ENCODE results near the gene HLA-G.

HLA-G gene

GRCh38 chr6:29829766-29830165 is 2.1 kb downstream of the HLA-G start:
- Histone ChIP-seq H3F3A (ENCODE audit: insufficient read depth, low read length) (no peaks in the 10 kb centered on the region), H3K4me3 (ENCODE audit: low read depth, low read length, poor library complexity, severe bottlenecking) (no peak overlapping the region), H3K9me3 (ENCODE audit: low read length) (no peaks in the 10 kb centered on the region), H3K4me1 (ENCODE audit: insufficient read depth, low read length, severe bottlenecking) (no peaks in the 10 kb centered on the region), H3K9me2 (ENCODE audit: low read depth, low read length) (no peaks in the 10 kb centered on the region), H2AFZ (ENCODE audit: low read length) (no peak overlapping the region), H3K79me2 (ENCODE audit: insufficient read depth, low read length) (no peaks in the 10 kb centered on the region), H3K36me3 (ENCODE audit: insufficient read depth, low read length) (no peaks in the 10 kb centered on the region), H3K27me3 (ENCODE audit: insufficient read depth, low read length) (no peaks in the 10 kb centered on the region), H4K20me1 (ENCODE audit: insufficient read depth, low read length) (no peaks in the 10 kb centered on the region), H3K9ac (ENCODE audit: low read length) (no peak overlapping the region), H3K4me2 (ENCODE audit: low read length) (no peak overlapping the region), H3K27ac (ENCODE audit: low read depth, low read length, poor library complexity, severe bottlenecking) (no peak overlapping the region)
- TF ChIP-seq EZH2 (IDR thresholded peaks at IDR 0.05; ENCODE audit: borderline replicate concordance, low read length) (no peak), CTCF (IDR thresholded peaks at IDR 0.05; ENCODE audit: low read length) (no peak)

- no peak overlapping the region for H2AFZ ChIP-seq (ENCODE audit: low read length)
- no peaks in the 10 kb centered on the region for H3F3A ChIP-seq (ENCODE audit: insufficient read depth, low read length)
- H3K4me2 ChIP-seq (ENCODE audit: low read length): no peak overlapping the region
- H3K27ac ChIP-seq (ENCODE audit: low read depth, low read length, poor library complexity, severe bottlenecking): no peak overlapping the region
- no peak overlapping the region for H3K4me3 ChIP-seq (ENCODE audit: low read depth, low read length, poor library complexity, severe bottlenecking)
- H3K36me3 ChIP-seq (ENCODE audit: insufficient read depth, low read length): no peaks in the 10 kb centered on the region
- H3K27me3 ChIP-seq (ENCODE audit: insufficient read depth, low read length): no peaks in the 10 kb centered on the region
- TF ChIP-seq EZH2 (IDR thresholded peaks at IDR 0.05; ENCODE audit: borderline replicate concordance, low read length) (no peak), CTCF (IDR thresholded peaks at IDR 0.05; ENCODE audit: low read length) (no peak)
- H3K4me1 ChIP-seq (ENCODE audit: insufficient read depth, low read length, severe bottlenecking): no peaks in the 10 kb centered on the region
- H3K9me3 ChIP-seq (ENCODE audit: low read length): no peaks in the 10 kb centered on the region
- no peak overlapping the region for H3K9ac ChIP-seq (ENCODE audit: low read length)
- H3K79me2 ChIP-seq (ENCODE audit: insufficient read depth, low read length): no peaks in the 10 kb centered on the region
- no peaks in the 10 kb centered on the region for H3K9me2 ChIP-seq (ENCODE audit: low read depth, low read length)
- H4K20me1 ChIP-seq (ENCODE audit: insufficient read depth, low read length): no peaks in the 10 kb centered on the region
Measured at GRCh38 chr6:29830409-29830808, 2.8 kb downstream of the HLA-G start.

GRCh38 chr6:29831776-29832175 is 4.2 kb downstream of the HLA-G start:
- Histone ChIP-seq H3K36me3 (ENCODE audit: insufficient read depth, low read length) (no peaks in the 10 kb centered on the region), H3K27ac (ENCODE audit: low read depth, low read length, poor library complexity, severe bottlenecking) (no peak overlapping the region), H3K9me2 (ENCODE audit: low read depth, low read length) (no peaks in the 10 kb centered on the region), H2AFZ (ENCODE audit: low read length) (no peak overlapping the region), H3K4me1 (ENCODE audit: insufficient read depth, low read length, severe bottlenecking) (no peaks in the 10 kb centered on the region), H3F3A (ENCODE audit: insufficient read depth, low read length) (no peaks in the 10 kb centered on the region), H3K4me3 (ENCODE audit: low read depth, low read length, poor library complexity, severe bottlenecking) (no peak overlapping the region), H3K9ac (ENCODE audit: low read length) (no peak overlapping the region), H3K79me2 (ENCODE audit: insufficient read depth, low read length) (no peaks in the 10 kb centered on the region), H3K9me3 (ENCODE audit: low read length) (no peaks in the 10 kb centered on the region), H4K20me1 (ENCODE audit: insufficient read depth, low read length) (no peaks in the 10 kb centered on the region), H3K4me2 (ENCODE audit: low read length) (no peak overlapping the region), H3K27me3 (ENCODE audit: insufficient read depth, low read length) (no peaks in the 10 kb centered on the region)
- TF ChIP-seq CTCF (IDR thresholded peaks at IDR 0.05; ENCODE audit: low read length) (no peak), EZH2 (IDR thresholded peaks at IDR 0.05; ENCODE audit: borderline replicate concordance, low read length) (no peak)

Data from OCI-LY1 (cell line).